ENCODE measurements around the gene POTEJ.
"Not testable (repeated sequence)": the region's sequence is repeated elsewhere in the genome, so short reads cannot be mapped to it uniquely, and the experiment has no call there.

POTEJ gene

GRCh38 chr2:130601648-130602302 lies 9.5 kb upstream of the POTEJ start:
- not testable (repeated sequence) for DNase-seq (ENCODE audit: low read depth in 1 of 2, low spot score in 1 of 2)

GRCh38 chr2:130608276-130609001 lies 2.8 kb upstream of the POTEJ start:
- not testable (repeated sequence) for DNase-seq (ENCODE audit: low read depth in 1 of 2, low spot score in 1 of 2)

GRCh38 chr2:130609002-130609920 lies 2.0 kb upstream of the POTEJ start:
- DNase-seq (ENCODE audit: low read depth in 1 of 2, low spot score in 1 of 2) = not testable (repeated sequence)

GRCh38 chr2:130610486-130610885 lies 754 bp upstream of the POTEJ start:
- DNase-seq (ENCODE audit: low read depth in 1 of 2, low spot score in 1 of 2) = not testable (repeated sequence)

- not testable (repeated sequence) for DNase-seq (ENCODE audit: low read depth in 1 of 2, low spot score in 1 of 2)
Measured at GRCh38 chr2:130628784-130629475, 17.7 kb downstream of the POTEJ start.

- DNase-seq (ENCODE audit: low read depth in 1 of 2, low spot score in 1 of 2) = not testable (repeated sequence)
Measured at GRCh38 chr2:130638973-130639372, 27.7 kb downstream of the POTEJ start.

- DNase-seq (ENCODE audit: low read depth in 1 of 2, low spot score in 1 of 2) = not testable (repeated sequence)
Measured at GRCh38 chr2:130641688-130642087, 30.4 kb downstream of the POTEJ start.

GRCh38 chr2:130649285-130649684 lies 38.0 kb downstream of the POTEJ start:
- DNase-seq (ENCODE audit: low read depth in 1 of 2, low spot score in 1 of 2) = not testable (repeated sequence)

GRCh38 chr2:130664506-130664905 lies 53.3 kb downstream of the POTEJ start:
- DNase-seq (ENCODE audit: low read depth in 1 of 2, low spot score in 1 of 2) = not testable (repeated sequence)

- DNase-seq (ENCODE audit: low read depth in 1 of 2, low spot score in 1 of 2) = not testable (repeated sequence)
Measured at GRCh38 chr2:130665596-130665995, 54.4 kb downstream of the POTEJ start.

- not testable (repeated sequence) for DNase-seq (ENCODE audit: low read depth in 1 of 2, low spot score in 1 of 2)
Measured at GRCh38 chr2:130667516-130667915, 56.3 kb downstream of the POTEJ start.

- not testable (repeated sequence) for DNase-seq (ENCODE audit: low read depth in 1 of 2, low spot score in 1 of 2)
Measured at GRCh38 chr2:130670026-130670745, 58.9 kb downstream of the POTEJ start.

- DNase-seq (ENCODE audit: low read depth in 1 of 2, low spot score in 1 of 2) = not testable (repeated sequence)
Measured at GRCh38 chr2:130692041-130692770, 81.0 kb downstream of the POTEJ start.

- not testable (repeated sequence) for DNase-seq (ENCODE audit: low read depth in 1 of 2, low spot score in 1 of 2)
Measured at GRCh38 chr2:130693474-130693873, 82.2 kb downstream of the POTEJ start.

- not testable (repeated sequence) for DNase-seq (ENCODE audit: low read depth in 1 of 2, low spot score in 1 of 2)
Measured at GRCh38 chr2:130703250-130703649, 92.0 kb downstream of the POTEJ start.

Data from activated T-helper 1 cell treated with anti-CD3 and anti-CD28 coated beads, Interleukin-2, amount 50 U/mL, for 16 hours (primary cell).